Measurements from ENCODE around the gene RPL22.
A peak's percentile ranks its signal among the peaks of the same experiment; 100 is the strongest.

RPL22 gene

DNA sequence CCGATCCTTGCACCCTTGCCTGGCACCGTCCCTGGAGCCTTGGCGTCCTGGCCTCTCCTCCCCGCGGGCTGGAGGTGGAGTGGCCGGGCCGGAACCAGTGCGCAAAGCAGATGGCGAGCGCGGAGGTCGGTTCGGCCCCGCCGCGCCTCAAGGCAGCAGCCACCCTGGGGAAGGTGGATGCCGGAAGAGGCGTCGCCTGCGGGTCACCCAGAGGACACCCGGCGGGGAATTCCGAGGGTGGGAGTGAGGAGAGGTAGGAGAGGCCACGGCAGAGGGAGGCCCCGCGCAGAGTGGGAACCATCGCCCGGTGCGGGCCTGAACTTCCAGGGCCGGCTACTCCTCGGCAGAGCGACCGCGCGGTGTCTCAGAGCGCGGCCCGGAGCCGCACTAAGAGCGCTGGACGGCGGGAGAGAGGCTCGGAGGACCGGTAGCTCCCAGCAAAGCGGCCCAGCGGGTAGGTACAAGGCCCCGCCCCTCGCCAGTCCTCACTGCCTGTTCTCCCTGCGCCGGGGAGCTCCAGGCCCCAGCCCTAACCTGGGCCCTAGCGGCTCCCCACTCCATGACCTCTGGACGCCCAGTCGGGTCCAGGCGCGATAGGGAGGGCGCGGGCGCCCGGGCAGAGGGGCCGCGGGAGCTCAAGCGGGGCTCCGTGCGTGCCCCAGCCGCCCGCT, 6.6 kb upstream of the RPL22 start, which contains the start of gene RNF207:
TSS of gene RNF207 (plus strand) at position 271 of the 671 bp plus-strand sequence. CDS start 417 bp downstream, outside the sequence.
- H2AFZ ChIP-seq (ENCODE audit: low read depth): peak within 1 kb of the TSS; percentile 95
- peak within 1 kb of the TSS; percentile 66 for H3K27ac ChIP-seq
- H3K9ac ChIP-seq: peak within 1 kb of the TSS; percentile 73
- no peaks in the 10 kb centered on the region for H4K20me1 ChIP-seq (ENCODE audit: insufficient read depth)
- peak within 1 kb of the TSS; percentile 86 for H3K4me3 ChIP-seq (IDR thresholded peaks at IDR 0.05; ENCODE audit: insufficient read depth, low read depth, low read length)
- peaks cover 18% of the 10 kb centered on the region for H3K4me1 ChIP-seq (ENCODE audit: low read depth, poor library complexity, severe bottlenecking)
- H3K4me2 ChIP-seq: peak within 1 kb of the TSS; percentile 83
- no peaks in the 10 kb centered on the region for H3K36me3 ChIP-seq (ENCODE audit: insufficient read depth)
- TF ChIP-seq, protein P1, sequence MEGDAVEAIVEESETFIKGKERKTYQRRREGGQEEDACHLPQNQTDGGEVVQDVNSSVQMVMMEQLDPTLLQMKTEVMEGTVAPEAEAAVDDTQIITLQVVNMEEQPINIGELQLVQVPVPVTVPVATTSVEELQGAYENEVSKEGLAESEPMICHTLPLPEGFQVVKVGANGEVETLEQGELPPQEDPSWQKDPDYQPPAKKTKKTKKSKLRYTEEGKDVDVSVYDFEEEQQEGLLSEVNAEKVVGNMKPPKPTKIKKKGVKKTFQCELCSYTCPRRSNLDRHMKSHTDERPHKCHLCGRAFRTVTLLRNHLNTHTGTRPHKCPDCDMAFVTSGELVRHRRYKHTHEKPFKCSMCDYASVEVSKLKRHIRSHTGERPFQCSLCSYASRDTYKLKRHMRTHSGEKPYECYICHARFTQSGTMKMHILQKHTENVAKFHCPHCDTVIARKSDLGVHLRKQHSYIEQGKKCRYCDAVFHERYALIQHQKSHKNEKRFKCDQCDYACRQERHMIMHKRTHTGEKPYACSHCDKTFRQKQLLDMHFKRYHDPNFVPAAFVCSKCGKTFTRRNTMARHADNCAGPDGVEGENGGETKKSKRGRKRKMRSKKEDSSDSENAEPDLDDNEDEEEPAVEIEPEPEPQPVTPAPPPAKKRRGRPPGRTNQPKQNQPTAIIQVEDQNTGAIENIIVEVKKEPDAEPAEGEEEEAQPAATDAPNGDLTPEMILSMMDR (conservative IDR thresholded peaks at IDR 0.05; ENCODE audit: low read depth, low read length): no peak
- peaks cover 10% of the 10 kb centered on the region; the same call in 1 of the 2 replicates for H3K79me2 ChIP-seq (ENCODE audit: insufficient read depth, low read depth)
- no peaks in the 10 kb centered on the region for H3K27me3 ChIP-seq (ENCODE audit: insufficient read depth, low read depth)

DNA sequence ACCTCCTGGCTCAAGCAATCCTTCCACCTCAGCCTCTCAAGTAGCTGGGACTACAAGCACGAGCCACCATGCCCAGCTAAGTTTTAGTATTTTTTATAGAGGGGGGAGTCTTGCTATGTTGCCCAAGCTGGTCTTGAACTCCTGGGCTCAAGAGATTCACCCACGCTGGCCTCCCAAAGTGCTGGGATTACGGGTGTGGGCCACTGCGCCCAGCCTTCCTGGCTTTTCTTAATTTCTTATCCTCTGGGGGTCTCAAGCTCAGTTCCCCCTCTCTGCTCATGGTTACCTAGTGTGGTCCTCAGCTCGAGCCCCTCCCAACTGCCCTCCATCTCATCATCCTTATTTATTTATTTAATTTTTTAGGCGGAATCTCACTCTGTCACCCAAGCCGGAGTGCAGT, 2.9 kb upstream of the RPL22 start:
- H3K79me2 ChIP-seq (ENCODE audit: insufficient read depth, low read depth): peaks cover 31% of the 10 kb centered on the region
- H3K4me3 ChIP-seq (IDR thresholded peaks at IDR 0.05; ENCODE audit: insufficient read depth, low read depth, low read length): no peak overlapping the region
- TF ChIP-seq, protein P1 (conservative IDR thresholded peaks at IDR 0.05; ENCODE audit: low read depth, low read length): no peak
- no peaks in the 10 kb centered on the region for H3K27me3 ChIP-seq (ENCODE audit: insufficient read depth, low read depth)
- H3K27ac ChIP-seq: no peak overlapping the region
- no peak overlapping the region for H3K4me2 ChIP-seq
- H2AFZ ChIP-seq (ENCODE audit: low read depth): no peak overlapping the region
- H4K20me1 ChIP-seq (ENCODE audit: insufficient read depth): peaks cover 9% of the 10 kb centered on the region; the same call in 1 of the 2 replicates
- H3K4me1 ChIP-seq (ENCODE audit: low read depth, poor library complexity, severe bottlenecking): peaks cover 34% of the 10 kb centered on the region
- H3K36me3 ChIP-seq (ENCODE audit: insufficient read depth): peaks cover 4% of the 10 kb centered on the region; the same call in 1 of the 2 replicates
- H3K9ac ChIP-seq: no peak overlapping the region

DNA sequence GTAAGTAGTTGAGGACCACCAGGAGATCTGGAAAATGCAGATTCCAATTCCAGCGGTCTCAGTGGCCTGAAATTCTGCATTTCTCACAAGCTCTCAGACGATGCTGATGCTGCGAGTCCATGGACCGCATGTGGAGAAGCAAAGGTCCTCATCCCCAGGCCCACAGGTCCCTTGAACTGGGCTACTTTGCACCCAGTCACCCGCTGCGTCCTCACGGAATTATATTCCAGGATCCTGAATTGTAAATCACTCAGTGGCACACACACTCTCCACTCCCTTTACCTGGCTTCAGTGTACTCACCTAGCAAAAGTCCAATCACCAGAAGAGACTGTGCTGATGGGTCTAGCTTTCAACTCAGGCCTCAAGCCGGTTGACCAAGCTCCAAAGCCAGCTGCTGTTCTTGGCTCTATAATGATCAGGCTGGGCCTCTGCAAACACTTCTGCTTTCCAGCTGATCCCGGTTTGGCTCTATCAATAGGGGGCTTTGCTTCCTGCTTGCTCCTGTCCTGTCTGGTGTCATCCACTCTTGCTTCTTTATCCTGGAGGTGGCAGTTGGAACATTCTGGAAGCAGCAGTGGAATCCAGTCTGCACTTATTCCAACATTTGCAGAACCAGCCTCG, 904 bp upstream of the RPL22 start:
- H3K27me3 ChIP-seq (ENCODE audit: insufficient read depth, low read depth): no peaks in the 10 kb centered on the region
- peaks cover 37% of the 10 kb centered on the region for H3K4me1 ChIP-seq (ENCODE audit: low read depth, poor library complexity, severe bottlenecking)
- H3K36me3 ChIP-seq (ENCODE audit: insufficient read depth): peaks cover 13% of the 10 kb centered on the region; the same call in 1 of the 2 replicates

DNA sequence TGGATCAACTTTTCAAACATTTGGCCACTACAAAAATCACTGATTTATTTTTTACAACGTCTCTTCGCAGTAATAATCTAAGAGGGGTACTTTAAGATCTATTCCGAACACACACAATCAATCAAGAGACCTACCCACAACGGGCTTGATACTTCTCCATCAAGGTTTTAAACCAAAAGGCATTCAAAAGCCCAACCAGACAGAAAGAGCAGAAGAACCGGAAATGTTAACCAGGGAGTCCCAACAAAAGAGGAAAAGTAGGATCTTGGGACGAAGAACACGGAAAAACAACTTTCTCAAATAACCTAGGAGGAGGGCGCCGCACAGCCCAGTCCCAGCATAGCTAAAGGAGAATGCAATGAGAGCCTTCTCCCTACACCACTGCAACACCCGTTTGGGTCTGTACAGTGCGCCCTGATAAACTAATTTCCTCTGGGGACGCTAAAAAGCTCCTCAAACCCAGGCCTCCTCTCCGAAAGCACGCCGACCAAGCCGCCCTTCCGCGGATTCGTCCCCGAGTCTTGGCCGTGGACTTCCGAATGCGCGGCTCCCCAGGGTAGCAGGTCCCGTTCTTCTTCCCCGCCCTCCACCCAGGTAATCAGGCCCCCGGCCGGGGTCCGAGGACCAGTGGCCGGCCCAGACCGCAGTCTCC, 623 bp downstream of the RPL22 start:
- Histone ChIP-seq H3K9ac (peak overlapping the region; percentile 96), H2AFZ (ENCODE audit: low read depth) (peak overlapping the region; percentile 45; the same call in 1 of the 2 replicates), H3K27ac (peak overlapping the region; percentile 76), H3K79me2 (ENCODE audit: insufficient read depth, low read depth) (peaks cover 56% of the 10 kb centered on the region), H3K27me3 (ENCODE audit: insufficient read depth, low read depth) (no peaks in the 10 kb centered on the region), H3K4me2 (peak overlapping the region; percentile 93), H4K20me1 (ENCODE audit: insufficient read depth) (peaks cover 11% of the 10 kb centered on the region; the same call in 1 of the 2 replicates), H3K4me3 (IDR thresholded peaks at IDR 0.05; ENCODE audit: insufficient read depth, low read depth, low read length) (peak overlapping the region; percentile 98), H3K36me3 (ENCODE audit: insufficient read depth) (peaks cover 21% of the 10 kb centered on the region; the same call in 1 of the 2 replicates), H3K4me1 (ENCODE audit: low read depth, poor library complexity, severe bottlenecking) (peaks cover 31% of the 10 kb centered on the region)
- TF ChIP-seq, protein P1 (conservative IDR thresholded peaks at IDR 0.05; ENCODE audit: low read depth, low read length): no peak

More for the DNA sequence above, 904 bp upstream of the RPL22 start:
- TF ChIP-seq, protein P1 (conservative IDR thresholded peaks at IDR 0.05; ENCODE audit: low read depth, low read length): no peak
- peak overlapping the region; percentile 69 for H2AFZ ChIP-seq (ENCODE audit: low read depth)
- peak overlapping the region; percentile 40 for H3K4me2 ChIP-seq
- H3K9ac ChIP-seq: peak overlapping the region; percentile 96; the same call in 1 of the 2 replicates
- H3K27ac ChIP-seq: peak overlapping the region; percentile 76
- H3K4me3 ChIP-seq (IDR thresholded peaks at IDR 0.05; ENCODE audit: insufficient read depth, low read depth, low read length): no peak overlapping the region
- H3K79me2 ChIP-seq (ENCODE audit: insufficient read depth, low read depth): peaks cover 41% of the 10 kb centered on the region
- H4K20me1 ChIP-seq (ENCODE audit: insufficient read depth): peaks cover 11% of the 10 kb centered on the region; the same call in 1 of the 2 replicates

All from KMS-11 (cell line).